ENCODE results near the gene SNX5.

- TF ChIP-seq CTCF (IDR thresholded peaks at IDR 0.05; ENCODE audit: low read depth, low read length) (no peak), EZH2phosphoT487 (IDR thresholded peaks at IDR 0.05; ENCODE audit: low read depth) (no peak)
Measured at GRCh38 chr20:17998446-17998845, 29.9 kb upstream of the SNX5 start.
